Measurements from ENCODE around the gene MOB3B.

GRCh38 chr9:27441741-27442070 is 87.9 kb downstream of the MOB3B start:
- no peak for TF ChIP-seq CTCF (IDR thresholded peaks at IDR 0.05)
- no peak for TF ChIP-seq EZH2phosphoT487 (IDR thresholded peaks at IDR 0.05)
